Measurements from ENCODE around the gene PPP2R3A. TPM values are rescaled to one million over a fixed set of nuclear protein-coding genes. Genes with fewer than 3 reads are reported as not detected.

The PPP2R3A gene
- total RNA-seq, 1 experiment from 2014 or later = 30.4 TPM

- DNase-seq (ENCODE audit: low read depth) = no peak
Measured at GRCh38 chr3:136022529-136023263, 57.2 kb downstream of the PPP2R3A start.

DNA sequence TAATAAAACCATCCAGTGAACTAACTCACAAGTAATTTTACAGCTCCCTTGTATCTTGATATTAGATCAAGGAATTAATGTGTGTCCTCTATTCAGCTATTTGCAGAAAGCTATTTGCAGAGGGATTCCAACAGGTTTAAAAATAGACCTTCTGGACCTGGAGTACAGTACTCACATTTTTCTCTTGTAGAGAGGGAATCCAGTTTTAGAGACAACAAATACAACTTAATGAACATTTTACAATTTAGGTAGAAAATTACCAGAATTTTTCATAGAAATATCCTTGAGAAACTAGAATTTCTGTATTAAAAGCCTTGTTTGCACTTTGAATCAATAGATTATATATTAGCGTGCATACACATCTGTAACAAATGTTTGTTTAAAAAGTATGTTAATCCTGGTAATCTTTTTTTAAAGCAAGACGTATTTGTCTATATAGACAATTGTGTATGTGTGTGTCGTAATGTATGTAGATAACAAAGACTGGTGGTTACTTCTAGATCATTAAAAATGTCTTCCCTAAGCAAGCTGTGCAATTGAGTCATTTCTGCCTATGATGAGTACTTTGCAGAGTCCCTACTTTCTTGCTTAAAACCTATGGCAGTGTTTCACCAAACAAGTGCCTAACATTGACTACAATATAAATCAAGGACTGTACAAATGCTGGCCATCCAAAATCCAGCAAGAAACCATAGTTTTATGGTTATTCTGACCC, 57.9 kb downstream of the PPP2R3A start:
- no peak for DNase-seq (ENCODE audit: low read depth)

DNA sequence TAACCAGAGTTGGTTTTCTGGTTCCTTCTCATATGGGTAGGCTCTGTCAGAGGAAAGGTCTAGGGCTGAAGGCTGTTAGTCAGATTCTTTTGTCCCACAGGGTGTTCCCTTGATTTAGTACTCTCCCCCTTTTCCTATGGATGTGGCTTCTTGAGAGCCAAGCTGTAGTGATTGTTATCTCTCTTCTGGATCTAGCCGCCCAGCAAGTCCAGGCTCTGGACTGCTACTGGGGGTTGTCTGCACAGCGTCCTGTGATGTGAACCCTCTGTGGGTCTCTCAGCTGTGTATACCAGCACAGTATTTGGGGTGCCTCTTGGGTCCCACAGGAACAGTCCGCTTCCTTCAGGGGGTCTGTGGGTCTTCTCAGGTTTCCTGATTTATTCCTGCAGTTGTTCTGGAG, 70.8 kb downstream of the PPP2R3A start:
- DNase-seq (ENCODE audit: low read depth) = no peak

- DNase-seq (ENCODE audit: low read depth) = no peak
Measured at GRCh38 chr3:136038668-136039067, 73.1 kb downstream of the PPP2R3A start.

- peak; percentile 66 for DNase-seq (ENCODE audit: low read depth)
Measured at GRCh38 chr3:136042608-136043221, 77.2 kb downstream of the PPP2R3A start.

- DNase-seq (ENCODE audit: low read depth) = no peak
Measured at GRCh38 chr3:136044980-136045745, 79.6 kb downstream of the PPP2R3A start.

DNA sequence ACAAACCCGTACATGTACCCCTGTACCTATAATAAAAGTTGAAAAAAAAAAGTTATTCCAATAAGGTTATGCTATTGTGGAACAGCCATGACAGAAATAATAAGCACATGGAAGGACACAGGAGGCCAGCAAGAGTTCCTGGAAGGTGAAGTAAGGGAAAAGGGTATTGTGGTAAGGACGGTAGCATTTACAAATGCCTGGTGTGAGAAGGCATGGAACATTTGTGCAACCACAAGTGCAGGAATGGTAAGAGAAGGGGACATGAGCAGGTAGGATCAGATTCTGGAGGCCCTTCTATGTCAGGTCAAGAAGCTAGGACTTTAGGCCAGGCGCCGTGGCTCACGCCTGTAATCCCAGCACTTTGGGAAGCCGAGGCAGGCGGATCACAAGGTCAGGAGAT, 82.5 kb downstream of the PPP2R3A start:
- DNase-seq (ENCODE audit: low read depth) = no peak

- DNase-seq (ENCODE audit: low read depth) = no peak
Measured at GRCh38 chr3:136050250-136050649, 84.7 kb downstream of the PPP2R3A start.

DNA sequence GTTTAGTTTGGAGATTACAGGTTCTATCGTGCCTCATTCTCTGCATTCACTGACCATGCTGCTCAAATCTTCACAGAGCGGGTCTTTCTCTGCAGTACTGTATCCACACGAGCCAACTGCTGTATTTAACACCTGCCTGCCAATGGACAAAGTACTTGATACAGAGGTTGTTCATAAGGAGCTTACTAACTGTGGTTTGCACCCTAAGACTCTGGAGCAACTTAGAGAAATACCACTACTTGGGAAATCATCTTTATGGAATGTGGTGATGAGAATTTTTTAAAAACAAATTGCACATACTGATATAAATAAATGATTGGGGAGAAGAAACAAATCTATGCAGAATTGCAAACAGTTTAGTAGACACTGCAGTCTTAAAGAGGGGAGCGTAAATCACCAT, 90.0 kb downstream of the PPP2R3A start:
- DNase-seq (ENCODE audit: low read depth) = no peak

DNA sequence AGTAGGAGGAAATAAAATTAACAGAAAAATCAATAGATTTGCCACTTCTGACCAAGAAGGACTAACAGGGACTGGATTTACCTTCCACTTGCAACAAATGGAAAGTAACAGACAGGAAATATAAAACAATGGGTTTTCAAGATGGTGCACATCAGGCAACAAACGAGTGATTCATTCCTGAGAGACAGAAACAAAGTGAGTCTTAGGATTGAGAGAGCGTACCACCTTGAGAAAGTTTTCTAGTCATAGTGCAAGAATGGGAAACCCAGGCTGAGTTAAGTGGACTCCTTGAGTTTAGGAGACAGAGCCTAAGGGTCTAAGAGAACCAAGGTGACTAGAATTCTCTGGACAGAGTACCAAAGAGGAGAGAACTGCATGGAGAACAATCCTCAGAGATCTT, 101.7 kb downstream of the PPP2R3A start:
- peak; percentile 30 for DNase-seq (ENCODE audit: low read depth)

GRCh38 chr3:136068708-136069107, 103.2 kb downstream of the PPP2R3A start:
- peak; percentile 27 for DNase-seq (ENCODE audit: low read depth)

GRCh38 chr3:136069933-136070332, 104.4 kb downstream of the PPP2R3A start:
- DNase-seq (ENCODE audit: low read depth) = no peak

- DNase-seq (ENCODE audit: low read depth) = peak; percentile 96
Measured at GRCh38 chr3:136070334-136070733, 104.8 kb downstream of the PPP2R3A start.

DNA sequence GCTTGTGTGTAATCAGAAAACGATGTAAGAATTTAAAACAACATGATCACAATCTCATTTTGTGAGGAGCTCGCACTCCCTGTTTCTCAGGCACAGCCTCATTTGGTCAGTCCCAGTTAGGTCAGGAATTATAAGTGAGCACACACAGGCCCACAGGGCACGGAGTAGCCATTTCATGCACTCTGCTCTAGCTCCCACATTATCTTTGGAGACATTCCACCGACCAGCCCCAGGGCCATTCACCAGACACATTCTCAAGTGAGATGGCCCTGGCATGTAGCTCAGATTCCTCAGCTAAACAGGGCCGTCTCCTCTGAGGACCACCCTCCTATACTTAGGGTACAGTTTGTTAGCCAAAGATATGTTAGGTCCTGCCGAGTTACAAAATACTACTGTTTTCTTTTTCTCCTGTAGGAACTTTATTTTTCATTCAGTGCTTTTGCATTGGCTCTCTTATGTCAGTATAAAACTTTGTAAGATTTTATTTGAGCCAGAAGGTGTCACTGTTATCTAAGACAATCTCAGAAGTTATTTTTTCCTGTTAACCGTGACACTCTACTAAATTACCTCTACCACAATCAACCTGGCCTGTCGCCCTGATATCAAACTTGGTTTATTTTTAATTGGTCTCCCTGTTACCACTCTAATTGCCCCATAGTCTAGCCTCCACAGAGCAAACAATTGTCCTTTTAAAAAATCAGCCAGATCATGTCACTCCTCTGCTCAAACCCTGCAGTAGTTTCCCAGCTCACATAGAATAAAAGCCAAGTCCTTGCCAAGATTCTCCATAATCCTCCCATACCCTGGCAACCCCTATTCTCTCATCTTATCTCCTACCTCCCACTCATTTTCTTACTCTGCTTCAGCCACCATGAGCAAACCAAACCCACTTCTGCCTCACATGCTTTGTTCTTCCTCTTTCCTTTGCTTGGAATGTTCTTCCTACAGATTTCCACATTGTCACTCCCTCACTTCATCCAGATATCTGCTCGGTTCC, 105.7 kb downstream of the PPP2R3A start:
- peak; percentile 38 for DNase-seq (ENCODE audit: low read depth)

DNA sequence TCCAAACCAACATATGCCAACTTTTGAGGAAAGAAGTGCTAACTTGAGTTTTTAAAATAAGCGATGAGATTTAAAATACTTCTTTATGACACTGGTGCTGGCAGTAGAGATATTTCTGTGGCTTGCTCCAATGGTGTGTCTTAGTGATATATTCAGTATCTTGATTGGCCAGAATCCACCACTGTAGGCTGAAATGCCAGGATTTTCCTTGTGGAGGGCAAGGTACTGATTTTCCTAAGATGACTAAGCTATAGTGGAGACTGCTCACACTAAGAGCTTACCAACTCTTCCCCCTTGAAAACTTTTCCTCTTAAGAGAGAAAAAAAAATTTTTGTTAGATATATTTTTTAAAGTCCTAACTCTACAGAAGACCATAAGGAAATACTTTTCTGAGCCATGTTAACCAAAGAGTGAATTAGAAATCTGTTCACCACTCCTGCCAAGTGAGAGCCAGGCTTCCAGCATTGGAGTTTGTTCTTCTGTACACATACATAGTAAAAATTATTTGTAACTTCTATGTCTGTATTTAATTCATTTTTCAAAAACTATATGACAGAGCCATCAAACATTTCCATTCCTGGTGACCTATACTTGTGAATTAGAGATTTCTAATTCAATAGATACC, 109.1 kb downstream of the PPP2R3A start:
- peak; percentile 55 for DNase-seq (ENCODE audit: low read depth)

DNA sequence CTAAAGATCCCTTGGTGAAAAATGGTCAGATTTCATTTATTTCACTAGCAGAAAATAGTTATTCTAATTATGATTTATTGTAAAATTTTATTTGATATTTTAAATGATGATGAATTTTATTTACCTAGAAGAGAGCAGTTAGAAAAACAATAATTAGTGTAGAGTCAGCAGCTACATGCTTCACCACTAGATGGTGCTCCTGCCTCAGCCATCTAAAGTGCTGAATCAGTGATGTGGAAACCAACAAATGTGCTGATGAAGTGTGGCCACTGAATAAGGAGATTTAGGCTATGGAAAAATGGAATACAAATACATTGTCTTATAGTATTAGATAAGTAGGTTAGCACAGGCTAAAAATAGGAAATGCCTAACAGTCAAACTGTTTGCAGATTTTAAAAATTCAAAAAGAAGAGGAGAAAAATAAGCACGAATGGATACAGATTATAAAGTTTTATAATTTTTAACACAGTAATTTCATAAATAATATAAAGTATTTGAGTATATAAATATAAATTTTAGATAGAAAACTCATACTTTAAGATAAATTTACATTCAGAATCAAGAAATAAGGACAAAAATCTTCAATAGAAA, 109.8 kb downstream of the PPP2R3A start:
- peak; percentile 67 for DNase-seq (ENCODE audit: low read depth)

GRCh38 chr3:136075811-136076210, 110.3 kb downstream of the PPP2R3A start:
- no peak for DNase-seq (ENCODE audit: low read depth)

DNA sequence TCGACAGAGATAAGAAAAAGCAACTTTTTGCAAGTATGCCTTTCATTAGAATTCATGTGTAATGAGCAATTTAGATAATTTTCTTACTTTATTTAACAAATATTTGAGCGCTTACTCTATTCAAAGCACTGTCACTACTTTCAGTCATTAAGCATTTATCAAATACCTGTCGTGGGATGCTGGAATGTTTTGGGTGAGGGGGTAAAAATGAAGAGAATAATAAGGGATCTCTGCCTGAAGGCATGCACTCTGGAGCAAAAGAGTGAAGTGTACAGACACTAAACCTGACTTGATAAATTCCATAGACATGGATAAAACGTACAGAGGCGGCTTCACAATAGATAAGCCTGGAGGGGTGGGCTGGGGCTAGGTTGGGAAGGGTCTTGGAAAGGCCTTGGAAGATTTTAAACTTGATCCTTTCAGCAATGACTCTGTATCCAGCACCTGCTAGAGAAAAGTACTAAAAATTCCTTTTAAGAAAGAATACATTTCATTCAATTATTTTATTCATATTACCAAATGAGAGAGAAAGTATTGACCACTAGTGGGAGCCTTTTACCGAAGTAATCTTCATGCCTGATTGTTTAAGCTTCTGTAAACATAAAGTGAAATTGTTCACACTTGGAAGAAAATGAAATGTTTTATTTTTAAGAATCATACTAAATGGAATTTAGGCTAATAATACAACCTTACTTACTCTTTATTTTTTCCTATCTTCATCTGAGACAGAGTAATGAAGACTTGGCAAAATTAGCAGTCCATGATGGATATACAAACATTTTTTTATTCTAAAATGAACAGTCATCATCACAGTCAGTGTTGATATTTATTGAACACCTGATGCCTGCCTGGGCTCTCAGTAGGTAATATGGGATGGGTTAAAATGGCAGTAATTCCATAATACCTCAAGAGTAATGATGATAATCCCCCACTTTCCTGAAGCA, 113.2 kb downstream of the PPP2R3A start:
- no peak for DNase-seq (ENCODE audit: low read depth)

Measured in HT1080 (cell line).